Gastrocnemius medialis (tissue), 4 donors: ENCODE data around the gene WBP4.
"Not testable (repeated sequence)": the region's sequence is repeated elsewhere in the genome, so short reads cannot be mapped to it uniquely, and the experiment has no call there.

ENCODE experiments used
- CTCF ChIP-seq, 5 experiments: fragments of 450-650 bp in 3 of 5; fragments of 200-600 bp in 2 of 5; sonication (generic) in 2 of 5; IDR thresholded peaks in 4 of 5; conservative IDR thresholded peaks in 1 of 5; 1 replicate in 4 of 5; 2 replicates in 1 of 5; pipeline ENCODE4 v1.5.1; 2016 to 2019; ENCODE audit warnings: antibody characterized with exemption in 5 of 5, mild to moderate bottlenecking in 3 of 5, moderate library complexity in 3 of 5
- POLR2A ChIP-seq, 2 donors: fragments of 450-650 bp; IDR thresholded peaks; one replicate each; pipeline ENCODE4 v1.6.1; 2017; ENCODE audit warnings: antibody characterized with exemption in 2 of 2, mild to moderate bottlenecking in 2 of 2, moderate library complexity in 2 of 2

GRCh38 chr13:41036557-41036956, 24.8 kb upstream of the WBP4 start:
- not testable (repeated sequence) for TF ChIP-seq CTCF (IDR thresholded peaks at IDR 0.05 in 4 of 5, conservative IDR thresholded peaks at IDR 0.05 in 1 of 5); POLR2A (IDR thresholded peaks at IDR 0.05)
